HG02870 (cell line): Measurements from ENCODE around the gene PRR5.

ENCODE experiments used
- ATAC-seq: cut with Tn5 transposase; IDR thresholded peaks from one replicate; pipeline ENCODE4 v1.9.1; 2021; ENCODE audit warnings: mild to moderate bottlenecking, moderate library complexity; ENCODE audit not compliant: unreplicated experiment

PRR5 gene

DNA sequence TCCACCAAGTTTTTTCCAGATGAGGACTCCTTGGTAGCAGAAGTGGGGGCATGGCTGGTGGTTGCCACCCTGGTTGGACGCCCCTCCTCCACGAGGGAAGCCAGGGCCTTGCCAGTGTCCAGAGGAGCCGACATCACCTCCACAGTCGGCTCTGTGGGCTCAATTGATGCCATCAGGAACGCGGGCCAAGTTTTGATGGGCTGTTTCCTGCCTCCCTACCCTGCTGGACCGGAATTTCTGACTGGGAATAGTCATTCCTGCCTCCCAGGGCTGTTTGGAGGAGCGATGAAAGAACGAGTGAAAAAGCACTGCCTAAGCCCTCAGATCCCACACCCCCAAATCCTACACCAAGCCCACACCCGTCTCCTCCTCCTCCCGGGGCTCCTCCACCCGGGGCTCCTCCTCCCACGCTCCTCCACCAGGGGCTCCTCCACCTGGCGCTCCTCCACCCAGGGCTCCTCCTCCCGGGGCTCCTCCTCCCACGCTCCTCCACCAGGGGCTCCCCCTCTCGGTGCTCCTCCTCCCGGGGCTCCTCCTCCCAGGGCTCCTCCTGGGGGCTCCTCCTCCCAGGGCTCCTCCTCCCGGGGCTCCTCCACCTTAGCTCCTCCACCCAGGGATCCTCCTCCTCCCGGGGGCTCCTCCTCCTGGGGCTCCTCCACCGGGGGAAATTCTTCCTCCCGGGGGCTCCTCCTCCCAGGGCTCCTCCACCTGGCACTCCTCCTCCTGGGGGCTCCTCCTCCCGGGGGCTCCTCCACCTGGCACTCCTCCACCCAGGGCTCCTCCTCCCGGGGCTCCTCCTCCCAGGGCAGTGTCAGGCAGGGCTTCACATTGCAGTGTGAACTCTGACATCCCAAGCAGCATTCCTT, 10.0 kb upstream of the PRR5 start:
- no peak for ATAC-seq

DNA sequence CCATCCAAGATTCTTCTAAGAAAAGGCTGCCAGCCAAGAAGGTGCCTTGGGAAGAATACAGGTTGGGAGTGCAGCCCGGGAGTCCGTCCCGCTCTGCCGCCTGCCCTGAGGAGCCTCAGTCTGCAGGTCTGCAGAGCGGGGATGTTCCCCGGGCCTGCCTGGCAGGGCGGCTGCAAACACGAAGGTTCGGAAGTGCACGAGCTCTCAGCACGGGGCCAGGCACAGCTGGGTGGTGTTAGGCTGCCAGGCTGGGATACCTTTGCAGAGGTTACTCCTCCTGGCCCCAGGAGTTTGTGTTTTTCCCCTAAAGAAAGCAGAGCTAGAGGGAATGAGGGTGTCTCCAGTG, 9.4 kb upstream of the PRR5 start:
- no peak for ATAC-seq

DNA sequence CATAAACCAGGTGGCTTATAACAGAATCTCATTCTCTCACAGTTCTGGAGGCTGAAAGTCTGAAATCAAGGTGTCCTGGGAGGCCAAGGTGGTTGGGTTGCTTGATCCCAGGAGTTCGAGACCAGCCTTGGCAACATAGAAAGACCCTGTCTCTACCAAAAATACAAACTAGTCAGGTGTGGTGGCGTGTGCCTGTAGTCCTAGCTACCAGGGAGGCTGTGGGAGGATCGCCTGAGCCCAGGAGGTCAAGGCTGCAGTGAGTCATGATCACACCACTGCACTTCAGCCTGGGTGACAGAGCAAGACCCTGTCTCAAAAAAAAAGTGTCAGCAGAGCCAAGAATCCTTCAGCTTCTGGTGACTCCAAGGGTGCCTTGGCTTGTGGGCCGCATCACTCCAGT, 8.9 kb upstream of the PRR5 start:
- no peak for ATAC-seq

DNA sequence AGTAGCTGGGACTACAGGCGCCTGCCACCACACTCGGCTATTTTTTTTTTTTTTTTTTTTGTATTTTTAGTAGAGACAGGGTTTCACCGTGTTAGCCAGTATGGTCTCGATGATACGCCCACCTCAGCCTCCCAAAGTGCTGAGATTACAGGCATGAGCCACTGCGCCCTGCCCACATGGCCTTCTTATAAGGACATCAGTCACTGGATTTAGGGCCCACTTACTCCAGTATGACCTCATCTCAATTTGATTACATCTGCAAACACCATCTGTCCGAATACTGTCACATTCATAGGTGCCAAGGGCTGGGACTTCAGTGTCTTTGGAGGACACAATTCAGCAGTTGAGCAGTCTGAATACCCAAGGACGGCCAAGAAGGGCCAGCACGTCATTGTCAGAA, 8.2 kb upstream of the PRR5 start:
- no peak for ATAC-seq

DNA sequence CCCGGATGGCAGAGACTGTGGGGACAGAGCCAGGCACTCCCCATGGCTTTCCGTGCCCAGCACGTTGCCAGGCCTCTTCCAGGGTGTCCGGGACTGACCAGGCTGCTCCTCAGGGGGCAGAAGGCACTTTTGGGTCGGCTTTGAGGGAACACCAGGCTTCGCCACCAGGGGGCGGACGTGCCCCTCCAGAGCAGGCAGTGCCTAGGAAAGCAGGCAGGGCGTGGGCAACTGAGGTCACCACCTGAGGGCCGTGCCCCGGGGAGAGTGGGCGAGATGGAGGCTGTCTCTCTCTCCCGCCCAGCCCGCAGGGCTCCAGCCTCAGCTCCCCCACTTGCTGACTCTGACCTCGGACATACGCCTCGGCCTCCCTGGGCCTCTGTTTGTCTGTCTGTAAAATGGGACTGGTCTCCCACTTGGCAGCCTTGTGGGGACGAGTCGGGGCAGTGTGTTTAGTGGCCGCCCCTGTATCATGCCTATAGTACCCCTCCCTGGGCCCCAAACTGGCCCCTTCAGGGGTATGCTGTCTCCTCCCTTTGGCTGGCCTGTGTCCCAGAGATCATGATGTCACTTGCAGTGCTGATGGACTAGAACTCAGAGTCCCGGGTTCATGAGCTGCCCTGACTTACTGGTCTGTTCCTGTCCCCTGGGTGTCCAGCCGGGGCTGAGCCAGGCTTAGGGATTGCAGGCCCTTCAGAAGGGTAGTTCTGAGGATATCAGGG, 4.4 kb upstream of the PRR5 start:
- ATAC-seq, result no peak

DNA sequence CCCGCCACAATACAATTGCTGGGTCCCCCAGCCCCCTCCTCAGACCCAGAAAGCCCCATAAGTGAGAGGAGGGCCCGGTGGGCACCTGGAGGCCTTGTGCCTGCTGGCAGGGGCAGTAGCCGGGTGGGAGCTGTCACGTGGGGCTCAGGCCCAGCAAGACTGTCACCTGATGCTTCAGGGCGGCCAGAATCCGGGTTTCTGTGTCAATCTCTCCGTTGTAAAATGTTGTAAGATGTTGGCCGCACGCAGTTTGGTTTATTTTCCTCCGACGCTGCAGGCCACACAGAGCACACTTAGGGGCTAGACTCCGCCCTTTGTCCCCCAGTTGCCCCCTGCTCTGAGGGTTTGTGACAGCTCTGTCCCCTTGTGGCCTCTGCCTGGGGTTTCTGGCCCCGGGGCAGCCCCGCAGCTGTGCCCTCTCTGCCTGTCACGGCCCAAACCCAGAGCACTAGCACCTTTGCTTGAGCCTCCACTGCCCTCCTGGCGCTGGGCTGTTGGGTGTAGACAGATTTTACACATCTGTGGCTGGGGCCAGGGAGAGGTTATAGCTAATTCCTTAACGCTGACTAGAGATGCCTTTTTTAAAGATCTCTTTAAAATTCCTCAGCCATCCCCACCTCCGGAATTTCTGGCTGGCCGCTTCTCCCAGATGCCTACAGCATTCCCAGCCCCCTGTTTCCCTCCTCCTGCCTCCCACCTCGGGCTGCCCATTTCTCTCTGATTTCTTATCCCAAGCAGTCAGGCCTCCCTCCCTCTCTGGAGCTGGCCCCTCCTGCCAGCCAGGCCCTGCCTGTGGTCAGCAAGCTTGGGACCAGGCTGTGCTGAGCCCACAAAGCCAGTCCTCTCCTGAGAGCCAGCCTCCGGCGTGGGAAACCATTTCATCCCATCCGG, 3.2 kb upstream of the PRR5 start:
- no peak for ATAC-seq

DNA sequence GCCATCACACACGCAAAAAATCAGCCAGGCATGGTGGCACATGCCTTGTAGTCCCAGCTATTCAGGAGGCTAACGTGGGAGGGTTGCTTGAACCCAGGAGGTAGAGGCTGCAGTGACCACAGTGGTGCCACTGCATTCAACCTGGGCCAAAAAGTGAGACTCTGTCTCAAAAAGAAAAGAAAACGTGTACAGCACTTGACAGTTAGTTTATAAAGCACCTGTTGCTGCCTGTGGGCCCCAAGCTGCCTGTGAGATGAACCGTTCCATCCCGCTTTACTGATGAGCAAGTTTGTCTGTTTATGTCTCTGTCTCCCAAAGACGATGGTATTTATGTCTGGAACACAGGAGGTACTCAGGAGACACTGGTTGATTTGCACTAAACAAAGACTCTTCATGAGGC, 1.5 kb upstream of the PRR5 start:
- no peak for ATAC-seq

DNA sequence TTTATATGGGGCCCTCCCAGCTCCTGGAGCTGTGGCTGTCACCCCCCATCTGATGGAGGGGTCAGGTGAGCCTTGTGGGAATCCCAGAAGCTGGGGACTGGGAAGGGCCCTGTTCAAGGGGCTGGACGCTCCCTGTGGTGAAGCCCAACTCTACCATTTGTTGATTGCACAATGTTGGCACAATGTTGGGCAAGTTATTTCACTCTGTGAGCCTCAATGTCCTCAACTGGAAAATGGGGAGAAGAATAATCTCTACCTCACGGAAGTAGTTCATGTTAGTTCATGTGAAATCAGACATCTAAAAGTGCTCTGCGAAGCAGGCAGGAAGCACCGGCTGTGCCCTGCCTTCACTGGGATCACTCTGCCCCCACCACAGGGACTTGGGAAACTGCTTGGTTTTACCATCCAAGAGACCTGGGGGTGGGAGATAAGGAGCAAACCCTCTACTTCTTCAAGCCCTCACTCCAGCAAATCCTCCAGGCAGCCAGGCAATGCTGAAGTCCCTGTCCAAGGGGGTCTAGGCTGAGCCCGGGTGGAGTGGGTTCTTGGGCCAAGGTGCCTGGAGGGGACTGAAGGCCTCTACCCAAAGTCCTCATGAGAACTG, 715 bp upstream of the PRR5 start:
- ATAC-seq, result no peak

DNA sequence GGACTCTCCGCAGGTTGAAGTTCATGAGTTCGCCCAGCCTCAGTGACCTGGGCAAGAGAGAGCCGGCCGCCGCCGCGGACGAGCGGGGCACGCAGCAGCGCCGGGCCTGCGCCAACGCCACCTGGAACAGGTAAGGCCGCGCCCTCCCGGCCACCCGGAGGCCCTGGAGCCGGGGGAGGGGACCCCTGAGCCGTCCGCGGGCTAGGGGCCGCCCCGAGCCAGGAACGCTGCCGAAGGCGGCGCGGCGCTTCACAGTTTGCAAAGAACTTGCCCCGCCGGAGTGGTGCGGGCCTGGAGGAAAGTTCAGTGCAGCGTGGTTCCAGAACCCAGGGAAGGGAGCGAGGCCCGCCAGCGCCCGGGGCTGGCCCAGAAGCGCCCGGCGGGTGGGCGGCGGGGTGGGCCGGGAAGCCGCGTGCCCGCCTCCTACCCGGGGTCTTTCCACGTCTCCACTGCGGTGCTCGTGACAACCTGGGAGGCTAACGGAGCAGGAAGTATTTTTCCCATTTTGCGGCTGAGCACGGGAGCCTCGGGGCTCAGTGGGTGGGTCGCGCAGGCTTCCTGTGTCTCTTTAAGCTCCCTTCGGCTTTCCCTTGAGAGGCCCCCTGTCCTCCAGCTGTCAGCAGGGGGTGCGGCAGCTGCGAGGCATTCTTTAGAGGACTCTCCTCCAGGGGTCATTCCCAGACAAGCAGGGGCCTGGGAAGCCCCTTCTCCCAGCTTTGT, 635 bp downstream of the PRR5 start:
- peak; percentile 22 for ATAC-seq

DNA sequence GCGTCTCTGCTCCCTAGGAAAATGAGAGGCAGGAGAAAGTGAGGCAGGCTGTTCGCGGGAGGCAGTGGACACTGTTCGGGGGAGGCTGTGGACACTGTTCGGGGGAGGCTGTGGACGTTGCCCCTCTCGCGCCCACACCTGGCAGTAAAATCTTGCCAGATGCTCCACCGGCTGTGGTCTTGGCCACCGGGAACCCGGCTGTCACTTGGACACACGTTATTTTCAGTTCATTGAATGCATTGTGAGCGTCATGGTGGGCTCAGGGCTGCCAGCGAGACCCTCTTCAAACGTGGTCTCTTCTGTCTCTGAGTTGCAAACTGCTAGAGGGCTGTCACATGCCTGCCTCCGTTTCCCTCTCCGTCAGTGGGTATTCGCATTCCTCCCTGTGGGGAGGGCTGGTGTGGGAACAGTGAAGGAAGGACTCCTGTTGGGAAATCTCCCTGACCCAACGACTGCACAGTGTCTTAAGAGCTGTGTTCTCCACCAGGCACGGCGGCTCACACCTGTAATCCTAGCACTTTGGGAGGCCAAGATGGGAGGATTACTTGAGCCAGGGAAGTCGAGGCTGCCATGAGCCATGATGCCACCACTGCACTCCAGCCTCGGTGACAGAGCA, 1.4 kb downstream of the PRR5 start:
- ATAC-seq, result no peak

DNA sequence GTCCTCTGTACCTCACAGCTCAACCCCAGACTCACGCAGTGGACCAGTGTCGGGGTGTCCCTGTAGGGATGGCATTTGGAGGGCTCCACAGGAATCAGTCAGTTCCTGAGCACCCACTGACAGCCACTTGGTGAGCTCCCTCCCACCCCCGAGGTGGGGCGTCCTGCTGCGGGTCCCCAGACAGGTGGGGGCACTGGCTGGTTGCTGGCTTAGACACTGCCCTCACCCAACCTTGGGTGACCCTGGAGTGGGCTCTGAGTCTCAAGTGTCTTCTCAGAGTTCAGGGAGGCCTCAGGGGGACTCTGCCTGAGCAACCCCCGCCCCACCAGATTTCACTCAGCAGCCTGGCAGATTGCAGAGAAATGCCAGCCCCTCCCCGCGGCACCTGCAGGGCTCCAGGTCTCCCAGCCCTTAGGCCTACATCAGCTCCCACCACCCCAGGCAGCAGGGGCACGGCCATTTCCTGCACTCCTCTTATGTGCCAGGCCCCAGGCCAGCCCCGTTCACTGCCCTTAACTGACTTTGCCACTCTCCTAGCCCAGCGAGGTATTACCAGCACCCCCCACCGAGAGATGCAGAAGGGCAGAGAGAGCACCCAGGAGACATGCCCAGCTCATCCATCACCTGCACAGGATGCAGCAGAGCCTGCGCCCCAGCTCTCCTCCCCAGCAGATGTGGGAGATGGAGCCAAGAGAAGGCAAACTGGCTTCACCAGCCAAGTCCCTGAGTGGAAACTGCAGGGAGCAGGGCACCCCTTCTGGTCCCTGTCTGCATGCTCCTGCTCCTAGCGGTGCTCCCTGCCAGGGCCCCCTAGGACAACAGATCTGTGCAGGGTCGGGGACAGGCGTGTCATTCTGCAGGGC, 2.4 kb downstream of the PRR5 start:
- ATAC-seq, result no peak

DNA sequence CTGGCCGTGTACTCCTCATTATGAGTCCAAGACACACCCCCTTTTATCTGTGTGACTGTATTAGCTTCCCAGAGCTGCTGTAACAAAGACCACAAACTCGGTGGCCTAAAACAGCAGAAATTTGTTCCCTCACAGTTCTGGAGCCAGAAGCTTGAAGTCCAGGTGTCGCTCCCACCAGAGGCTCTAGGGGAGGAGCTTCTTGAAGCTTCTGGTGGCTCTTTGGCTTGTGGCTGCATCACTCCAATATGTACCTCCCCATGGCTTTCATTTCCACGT, 3.0 kb downstream of the PRR5 start:
- no peak for ATAC-seq

DNA sequence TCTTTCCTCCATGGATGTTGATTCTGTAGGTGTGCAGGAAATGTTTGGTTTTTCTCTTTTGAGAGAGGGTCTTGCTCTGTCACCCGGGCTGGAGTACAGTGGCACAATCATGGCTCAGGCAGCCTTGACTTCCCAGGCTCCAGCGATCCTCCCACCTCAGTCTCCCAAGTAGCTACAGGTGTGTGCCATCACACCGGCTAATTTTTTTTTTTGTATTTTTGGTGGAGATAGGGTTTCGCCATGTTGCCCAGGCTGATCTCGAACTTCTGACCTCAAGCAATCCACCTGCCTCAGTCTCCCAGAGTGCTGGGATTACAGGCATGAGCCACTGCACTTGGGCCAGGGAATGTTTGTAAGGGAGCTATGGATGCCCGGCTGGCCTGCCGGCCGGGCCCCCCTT, 4.5 kb downstream of the PRR5 start:
- no peak for ATAC-seq

DNA sequence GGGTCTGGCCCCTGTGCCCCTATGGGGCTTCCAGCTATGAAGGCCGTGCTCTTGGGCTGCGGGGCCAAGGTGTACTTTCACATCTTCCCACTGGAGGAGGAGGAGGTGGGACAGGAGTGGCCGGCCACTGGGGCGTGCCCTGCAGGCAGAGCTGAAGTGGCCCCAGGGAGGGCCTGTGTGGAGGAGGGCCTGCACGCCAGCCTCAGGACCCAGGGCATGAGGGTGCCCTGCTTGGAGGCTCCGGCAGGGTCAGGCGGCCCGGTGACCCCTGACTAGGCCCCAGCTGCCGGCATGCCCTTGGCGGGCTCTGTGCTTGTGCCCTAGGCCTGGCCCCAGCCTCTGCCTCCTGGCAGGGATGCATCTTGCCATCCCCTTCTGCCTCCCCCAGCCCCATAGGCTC, 5.2 kb downstream of the PRR5 start:
- no peak for ATAC-seq

DNA sequence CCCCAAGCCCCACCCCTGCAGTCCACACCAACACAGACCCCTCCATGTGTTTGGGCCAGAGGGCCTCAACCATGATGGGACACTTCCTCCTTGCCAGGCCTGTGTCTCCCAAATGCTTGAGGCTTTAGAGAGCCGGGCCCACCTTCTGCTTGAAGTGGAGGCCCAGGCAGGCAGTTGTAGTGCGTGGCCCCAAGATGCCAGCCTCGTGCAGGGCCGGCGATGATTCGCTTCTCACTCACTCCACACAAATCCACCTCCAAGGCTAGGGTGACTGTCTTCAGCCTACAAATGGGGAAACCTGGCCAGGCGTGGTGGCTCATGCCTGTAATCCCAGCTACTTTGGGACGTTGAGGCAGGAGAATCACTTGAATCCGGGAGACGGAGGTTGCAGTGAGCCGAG, 5.7 kb downstream of the PRR5 start:
- ATAC-seq, result no peak

DNA sequence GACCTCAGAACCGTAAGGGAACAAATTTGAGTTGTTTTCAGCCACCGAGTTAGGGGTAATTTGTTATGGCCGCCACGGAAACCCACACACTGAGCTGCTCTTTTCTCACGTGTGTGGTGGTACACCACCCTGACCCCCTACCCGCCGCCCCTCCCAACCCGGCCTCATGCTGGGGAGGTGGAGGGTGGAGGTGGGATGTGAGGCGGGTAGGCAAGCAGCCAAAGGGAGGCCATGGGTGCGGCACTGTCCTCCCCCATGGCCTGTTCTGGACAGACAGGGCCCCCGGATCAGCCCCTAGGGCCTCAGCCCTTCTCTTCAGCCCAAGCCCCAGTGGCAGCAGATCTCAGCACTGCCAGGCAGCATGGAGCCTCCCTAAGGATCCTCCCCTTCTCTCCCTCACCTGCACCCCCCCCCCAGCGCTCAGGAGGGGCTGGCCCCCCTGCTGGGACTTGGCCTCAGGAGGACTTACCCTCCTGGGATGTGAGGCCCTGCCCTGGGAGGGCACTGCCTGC, 7.9 kb downstream of the PRR5 start:
- no peak for ATAC-seq

DNA sequence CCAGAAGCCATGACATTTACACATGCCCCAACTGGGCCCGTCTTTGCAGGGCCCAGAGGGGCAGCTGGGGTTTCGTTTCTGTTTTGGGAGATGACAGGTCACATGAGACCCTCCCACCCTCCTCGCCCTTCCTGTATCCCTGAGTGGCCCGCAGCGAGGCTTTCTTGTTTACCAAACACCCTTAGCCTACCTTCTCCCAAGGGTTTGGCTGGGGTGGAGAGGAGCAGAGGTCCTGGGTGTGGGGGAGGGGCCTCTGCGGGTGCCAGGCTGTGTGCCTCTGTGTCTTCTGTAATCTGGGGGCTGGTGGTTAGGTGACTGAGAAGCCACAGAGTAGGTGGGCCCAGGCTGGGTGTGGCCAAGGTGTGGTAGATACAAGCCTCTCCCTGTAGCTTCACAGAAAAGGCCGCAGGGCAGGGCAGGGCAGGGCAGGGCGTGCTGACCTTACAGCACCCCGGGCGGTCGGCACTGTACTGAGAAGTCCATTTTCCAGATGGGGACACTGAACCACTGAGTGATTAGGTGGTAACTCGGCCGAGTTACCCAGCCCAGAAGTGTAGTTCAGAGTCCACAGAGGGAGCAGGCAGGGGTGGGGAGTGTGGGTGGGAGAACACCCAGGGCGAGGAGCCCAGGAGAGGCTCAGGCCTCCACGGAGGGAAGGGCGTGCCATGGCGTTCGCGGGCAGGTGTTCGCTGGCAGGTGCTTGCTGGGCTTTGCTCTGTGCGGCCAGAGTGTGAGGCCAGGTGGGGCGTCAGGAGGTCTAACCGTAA, 8.7 kb downstream of the PRR5 start:
- no peak for ATAC-seq

DNA sequence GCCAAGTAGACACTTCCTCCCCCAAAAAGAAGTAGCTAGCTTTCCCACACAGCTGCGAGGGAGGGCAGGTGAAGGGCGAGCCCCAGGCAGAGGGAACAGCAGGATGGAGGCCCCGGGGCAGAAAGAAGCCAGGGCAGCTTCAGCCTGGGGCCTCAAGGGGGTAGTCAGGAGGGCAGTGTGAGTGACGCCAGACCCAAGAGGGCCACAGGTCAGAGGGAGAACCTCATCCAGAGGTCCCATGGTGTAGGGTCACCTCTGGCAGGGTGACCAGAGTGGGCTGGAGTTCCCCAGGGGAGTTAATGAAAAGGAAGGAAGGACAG, 9.2 kb downstream of the PRR5 start:
- no peak for ATAC-seq
